GM12878 (cell line): Measurements from ENCODE around the gene CCDC182. TPM values are rescaled to one million over a fixed set of nuclear protein-coding genes. Genes with fewer than 3 reads are reported as not detected.

Experiments used
- ATAC-seq: fragments of 200-7000 bp; cut with Tn5 transposase; 3 replicates; pipeline ENCODE4 v1.9.1; 2020; ENCODE audit warnings: mild to moderate bottlenecking, moderate library complexity
- BruUV-seq: library from RNA; stranded (reverse); fragments of 400-500 nt; replicated peaks from 2 replicates; lab custom pipeline; 2021; lab: Mats Ljungman, UMichigan
- CTCF ChIA-PET: fragments of 300-600 bp; sonication (Branson Sonifier 250); formaldehyde crosslinking; extraction: SDS; loops from one replicate; lab custom pipeline; 2021; ENCODE audit warnings: inconsistent platforms; lab: Yijun Ruan, JAX
- POLR2A ChIA-PET: fragments of 350-600 bp; formaldehyde crosslinking; extraction: SDS; loops from one replicate; lab custom pipeline; 2021; ENCODE audit warnings: inconsistent platforms; lab: Charles Lee
- RAD21 ChIA-PET: fragments of 300-600 bp; sonication (Branson Sonifier 250); formaldehyde crosslinking; loops from one replicate; lab custom pipeline; 2023; ENCODE audit warnings: antibody characterized with exemption; ENCODE audit not compliant: unreplicated experiment; lab: Charles Lee
- SMC1A ChIA-PET: fragments of 300-600 bp; sonication (Branson Sonifier 250); formaldehyde crosslinking; loops from one replicate; lab custom pipeline; 2023; ENCODE audit not compliant: unreplicated experiment, uncharacterized antibody; lab: Charles Lee
- DNase-seq: peaks from one replicate; pipeline ENCODE4 v3.0.0-alpha.2; 2011; ENCODE audit warnings: low read depth, low spot score
- FAIRE-seq: peaks from 3 replicates; lab custom pipeline; 2011; peaks lifted over from hg19 to GRCh38; lab: Jason Lieb, UNC
- H2AFZ ChIP-seq: 2 replicates; pipeline ENCODE4 v1.6.0; 2011; ENCODE audit warnings: low read depth, low read length, control low read depth; ENCODE audit not compliant: control insufficient read depth
- H3K27ac ChIP-seq: 2 replicates; pipeline ENCODE4 v1.5.1; 2011; ENCODE audit warnings: control low read depth; ENCODE audit not compliant: control insufficient read depth, insufficient read depth
- H3K27me3 ChIP-seq, 2 experiments: replicated peaks in 1 of 2; 2 replicates each; pipeline versions ENCODE4 v1.6.0 to v1.6.1; 2011; ENCODE audit warnings: low read length in 1 of 2; ENCODE audit not compliant: control insufficient read depth in 2 of 2, insufficient read depth in 2 of 2
- H3K36me3 ChIP-seq, 2 experiments: 2 replicates each; pipeline ENCODE4 v1.5.1; 2011; ENCODE audit warnings: low read length in 1 of 2; ENCODE audit not compliant: control insufficient read depth in 2 of 2, insufficient read depth in 2 of 2
- H3K4me1 ChIP-seq: 2 replicates; pipeline ENCODE4 v1.6.1; 2011; ENCODE audit warnings: mild to moderate bottlenecking, low read length, moderate library complexity, mixed read lengths; ENCODE audit not compliant: control insufficient read depth, insufficient read depth
- H3K4me2 ChIP-seq: 2 replicates; pipeline ENCODE4 v1.6.0; 2011; ENCODE audit warnings: control low read depth; ENCODE audit not compliant: control insufficient read depth, insufficient read depth
- H3K4me3 ChIP-seq: fragments of 200-600 bp; sonication (generic); 2 replicates; pipeline ENCODE4 v1.5.1; 2016
- H3K79me2 ChIP-seq: 2 replicates; pipeline ENCODE4 v1.6.0; 2011; ENCODE audit warnings: low read length; ENCODE audit not compliant: control insufficient read depth, insufficient read depth
- H3K9ac ChIP-seq: 2 replicates; pipeline ENCODE4 v1.8.0; 2011; ENCODE audit warnings: low read length, control low read depth, mixed read lengths; ENCODE audit not compliant: control insufficient read depth, insufficient read depth
- H3K9me3 ChIP-seq: replicated peaks from 3 replicates; pipeline ENCODE4 v1.5.1; 2011; ENCODE audit warnings: mild to moderate bottlenecking, low read length; ENCODE audit not compliant: control insufficient read depth, insufficient read depth
- H4K20me1 ChIP-seq: 2 replicates; pipeline ENCODE4 v1.6.0; 2011; ENCODE audit not compliant: control insufficient read depth, insufficient read depth
- CBFB ChIP-seq: IDR thresholded peaks from 2 replicates; pipeline ENCODE4 v1.6.1; 2016; ENCODE audit warnings: antibody characterized with exemption, low read depth
- CHD2 ChIP-seq: IDR thresholded peaks from 2 replicates; pipeline ENCODE4 v1.6.1; 2011; ENCODE audit warnings: low read depth, low read length, improper control_type of control experiment, borderline replicate concordance
- DPF2 ChIP-seq: fragments of 450-650 bp; IDR thresholded peaks from 2 replicates; pipeline ENCODE4 v1.6.1; 2017; ENCODE audit warnings: mild to moderate bottlenecking
- EGR1 ChIP-seq, 2 experiments: IDR thresholded peaks; 1 replicate in 1 of 2; 2 replicates in 1 of 2; pipeline ENCODE4 v1.6.1; 2011 to 2012; ENCODE audit warnings: low read depth in 2 of 2, low read length in 2 of 2, borderline replicate concordance in 1 of 2, mild to moderate bottlenecking in 1 of 2, moderate library complexity in 1 of 2
- NR2F1 ChIP-seq: fragments of 450-650 bp; conservative IDR thresholded peaks from 2 replicates; pipeline ENCODE4 v1.6.1; 2017; ENCODE audit warnings: mild to moderate bottlenecking
- POLR2AphosphoS2 ChIP-seq: IDR thresholded peaks from 2 replicates; pipeline ENCODE4 v1.6.1; 2011; ENCODE audit warnings: low read depth, mild to moderate bottlenecking, low read length, improper control_type of control experiment, moderate library complexity
- RAD51 ChIP-seq: fragments of 450-650 bp; IDR thresholded peaks from 2 replicates; pipeline ENCODE4 v1.6.1; 2016; ENCODE audit warnings: moderate library complexity, mild to moderate bottlenecking, inconsistent platforms
- RFX5 ChIP-seq: IDR thresholded peaks from 2 replicates; pipeline ENCODE4 v1.6.1; 2011; ENCODE audit warnings: low read depth, low read length, improper control_type of control experiment
- SMAD1 ChIP-seq: fragments of 450-650 bp; IDR thresholded peaks from 2 replicates; pipeline ENCODE4 v1.6.1; 2018; ENCODE audit warnings: mild to moderate bottlenecking, low read depth; ENCODE audit not compliant: partially characterized antibody
- SREBF1 ChIP-seq: IDR thresholded peaks from 2 replicates; pipeline ENCODE4 v1.6.1; 2012; ENCODE audit warnings: mild to moderate bottlenecking, low read length
- STAT1 ChIP-seq: fragments of 450-650 bp; conservative IDR thresholded peaks from 2 replicates; pipeline ENCODE4 v1.6.1; 2014; ENCODE audit warnings: antibody characterized with exemption, mild to moderate bottlenecking
- TBL1XR1 ChIP-seq: IDR thresholded peaks from 2 replicates; pipeline ENCODE4 v1.6.1; 2012; ENCODE audit warnings: low read depth, low read length, improper control_type of control experiment
- TCF7 ChIP-seq: IDR thresholded peaks from 2 replicates; pipeline ENCODE4 v1.6.1; 2014; ENCODE audit warnings: antibody characterized with exemption, borderline replicate concordance
- ZNF207 ChIP-seq: fragments of 450-650 bp; IDR thresholded peaks from 2 replicates; pipeline ENCODE4 v1.6.1; 2014; ENCODE audit warnings: antibody characterized with exemption, mild to moderate bottlenecking, borderline replicate concordance
- WGBS: methylation state at CpG from one replicate; pipeline ENCODE4 v1.1.6; 2016; ENCODE audit warnings: low lambda C conversion rate; ENCODE audit not compliant: insufficient replicate concordance, insufficient coverage; ENCODE audit errors: missing lambda C conversion rate; 5-methylcytosine and 5-hydroxymethylcytosine counted together
- in situ Hi-C: fragments of 300-500 bp; cut with MboI; formaldehyde crosslinking; loops from 9 replicates; pipeline ENCODE4 v1.14.3; 2018; ENCODE audit warnings: mixed read lengths
- intact Hi-C: fragments of 100-400 bp; cut with micrococcal nuclease; formaldehyde crosslinking; loops from one replicate; pipeline ENCODE4 v1.14.2; 2022; ENCODE audit not compliant: unreplicated experiment
- polyA plus RNA-seq, 11 experiments: library from polyadenylated mRNA; depleted of rRNA in 4 of 11; unstranded in 6 of 11; stranded (reverse) in 5 of 11; fragments of >200 nt; fragmentation: Nextera tagmentation in 4 of 11; fragmentation: Illumina TruSeq in 1 of 11; extraction: Ambion mirVana in 4 of 11; extraction: Trizol in 1 of 11; gene quantifications; 1 replicate in 1 of 11; 2 replicates in 10 of 11; pipeline versions ENCODE4 v1.2.1 to v1.2.3, GENCODE V29; 2011 to 2016; ENCODE audit warnings: inconsistent platforms in 2 of 11, missing spikeins in 2 of 11, low read depth in 1 of 11
- total RNA-seq, 4 experiments: library from RNA; depleted of rRNA in 3 of 4; stranded (reverse); fragments of >200 nt in 3 of 4; fragmentation: Illumina TruSeq in 1 of 4; extraction: Trizol in 1 of 4; gene quantifications; 2 replicates each; pipeline versions ENCODE4 v1.2.1 to v1.2.3, GENCODE V29; 2013 to 2021
- TF ChIP-seq, protein P1 (sequence below): IDR thresholded peaks from 2 replicates; pipeline ENCODE4 v1.6.1; 2012; ENCODE audit warnings: low read depth, low read length, improper control_type of control experiment
- TF ChIP-seq, protein P2 (sequence below): IDR thresholded peaks from 2 replicates; pipeline ENCODE4 v1.6.1; 2011; ENCODE audit warnings: borderline replicate concordance, low read depth, mild to moderate bottlenecking, moderate library complexity, low read length; ENCODE audit not compliant: insufficient read depth, poor library complexity, severe bottlenecking
- TF ChIP-seq, protein P3 (sequence below): IDR thresholded peaks from 2 replicates; pipeline ENCODE4 v1.6.1; 2012; ENCODE audit warnings: low read depth, low read length, improper control_type of control experiment

CCDC182 gene
- total and polyA plus RNA-seq, 10 of the 15 experiments (the other 5 are each of a cell fraction or from before 2014, with no cell fraction given): not detected

DNA sequence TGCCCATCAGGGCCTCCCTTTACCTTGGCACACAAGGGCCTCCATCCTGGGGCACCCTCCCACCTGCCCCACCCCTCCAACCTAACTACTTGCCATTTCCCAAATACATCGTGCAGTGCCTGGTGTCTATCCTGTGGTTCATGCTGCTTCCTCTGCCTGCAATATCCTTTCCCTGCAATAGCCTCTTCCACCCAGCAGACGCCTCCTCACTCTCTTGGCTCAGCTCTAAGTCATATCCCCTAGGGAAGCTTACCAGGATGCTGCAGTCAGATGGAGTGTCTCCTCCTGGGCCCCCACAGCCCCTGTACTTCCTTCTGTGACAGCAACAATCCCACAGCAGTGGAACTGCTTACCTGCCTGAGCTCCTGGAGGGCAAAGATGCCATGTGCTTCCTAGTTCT, 36.7 kb downstream of the CCDC182 start:
- Histone ChIP-seq H3K9ac (no peak overlapping the region), H3K79me2 (no peaks in the 10 kb centered on the region), H3K4me1 (no peaks in the 10 kb centered on the region), H3K4me2 (no peak overlapping the region), H3K27ac (no peak overlapping the region), H3K27me3 (peaks cover 0 to 1% of the 10 kb centered on the region in 2 experiments; a peak in 2 of 4 replicates), H3K4me3 (no peak overlapping the region), H4K20me1 (no peaks in the 10 kb centered on the region), H3K9me3 (peaks cover 4% of the 10 kb centered on the region; the same call in 2 of the 3 replicates), H3K36me3 (no peaks in the 10 kb centered on the region), H2AFZ (no peak overlapping the region)
- POLR2A ChIA-PET: no interaction called here
- WGBS: 29% methylated on average over 2 of the region's 2 CpGs
- FAIRE-seq (no peak), DNase-seq (no peak), ATAC-seq (no peak)
- no TSS peak for BruUV-seq
- TF ChIP-seq RAD51: no peak
- SMC1A ChIA-PET: no interaction called here
- RAD21 ChIA-PET: no interaction called here
- intact Hi-C loops (no loop called here), in situ Hi-C loops (no loop called here)
- CTCF ChIA-PET: interaction anchor here (1.7 kb wide), 1 partner anchor 75 kb away, joined by 3 read pairs; no protein-coding TSS in a partner anchor

DNA sequence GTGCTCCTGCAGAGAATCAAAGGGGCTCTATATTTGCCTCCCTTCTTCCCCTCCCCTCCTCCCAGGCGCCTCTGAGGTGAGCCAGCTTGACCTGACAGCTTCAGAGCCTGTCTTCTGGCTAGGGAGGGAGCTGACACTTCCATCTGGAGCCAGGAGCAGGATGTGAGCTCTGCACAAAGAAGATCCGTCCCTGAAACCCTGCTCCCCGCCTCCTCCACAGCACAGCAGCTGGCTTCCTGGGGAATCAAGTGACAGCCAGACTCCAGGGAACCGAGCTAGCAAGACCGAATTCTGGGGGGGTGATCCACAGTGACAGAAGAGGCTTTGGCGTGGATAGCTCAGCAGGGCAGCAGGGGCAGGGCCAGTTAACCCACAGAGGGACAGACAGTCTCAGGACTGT, 37.2 kb downstream of the CCDC182 start:
- in situ Hi-C loops (no loop called here), intact Hi-C loops (no loop called here)
- WGBS: 9% methylated on average over 6 of the region's 6 CpGs
- no peak overlapping the region for H2AFZ ChIP-seq
- H4K20me1 ChIP-seq: no peaks in the 10 kb centered on the region
- FAIRE-seq (no peak), ATAC-seq (no peak), DNase-seq (no peak)
- RAD21 ChIA-PET: no interaction called here
- no peak overlapping the region for H3K27ac ChIP-seq
- no peaks in the 10 kb centered on the region for H3K36me3 ChIP-seq
- H3K9ac ChIP-seq: no peak overlapping the region
- no peaks in the 10 kb centered on the region for H3K79me2 ChIP-seq
- no peak overlapping the region for H3K4me3 ChIP-seq
- CTCF ChIA-PET: interaction anchor here (1.7 kb wide), 1 partner anchor 76 kb away, joined by 3 read pairs; no protein-coding TSS in a partner anchor
- BruUV-seq: no TSS peak
- H3K27me3 ChIP-seq: peaks cover 0 to 1% of the 10 kb centered on the region in 2 experiments; a peak in 2 of 4 replicates
- SMC1A ChIA-PET: no interaction called here
- POLR2A ChIA-PET: no interaction called here
- peaks cover 4% of the 10 kb centered on the region; the same call in 2 of the 3 replicates for H3K9me3 ChIP-seq
- no peaks in the 10 kb centered on the region for H3K4me1 ChIP-seq
- H3K4me2 ChIP-seq: no peak overlapping the region
- TF ChIP-seq, protein P1, sequence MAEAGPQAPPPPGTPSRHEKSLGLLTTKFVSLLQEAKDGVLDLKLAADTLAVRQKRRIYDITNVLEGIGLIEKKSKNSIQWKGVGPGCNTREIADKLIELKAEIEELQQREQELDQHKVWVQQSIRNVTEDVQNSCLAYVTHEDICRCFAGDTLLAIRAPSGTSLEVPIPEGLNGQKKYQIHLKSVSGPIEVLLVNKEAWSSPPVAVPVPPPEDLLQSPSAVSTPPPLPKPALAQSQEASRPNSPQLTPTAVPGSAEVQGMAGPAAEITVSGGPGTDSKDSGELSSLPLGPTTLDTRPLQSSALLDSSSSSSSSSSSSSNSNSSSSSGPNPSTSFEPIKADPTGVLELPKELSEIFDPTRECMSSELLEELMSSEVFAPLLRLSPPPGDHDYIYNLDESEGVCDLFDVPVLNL: no peak
- TF ChIP-seq POLR2AphosphoS2 (no peak), CHD2 (no peak), CBFB (no peak), TBL1XR1 (no peak), TCF7 (no peak), SREBF1 (no peak), EGR1 (IDR thresholded peaks at IDR 0.05; ENCODE audit: borderline replicate concordance in 1 of 2, low read depth in 2 of 2, low read length in 2 of 2) (no peak), DPF2 (no peak), SMAD1 (no peak), STAT1 (no peak), ZNF207 (no peak), RFX5 (no peak), NR2F1 (no peak)
- TF ChIP-seq, protein P2, sequence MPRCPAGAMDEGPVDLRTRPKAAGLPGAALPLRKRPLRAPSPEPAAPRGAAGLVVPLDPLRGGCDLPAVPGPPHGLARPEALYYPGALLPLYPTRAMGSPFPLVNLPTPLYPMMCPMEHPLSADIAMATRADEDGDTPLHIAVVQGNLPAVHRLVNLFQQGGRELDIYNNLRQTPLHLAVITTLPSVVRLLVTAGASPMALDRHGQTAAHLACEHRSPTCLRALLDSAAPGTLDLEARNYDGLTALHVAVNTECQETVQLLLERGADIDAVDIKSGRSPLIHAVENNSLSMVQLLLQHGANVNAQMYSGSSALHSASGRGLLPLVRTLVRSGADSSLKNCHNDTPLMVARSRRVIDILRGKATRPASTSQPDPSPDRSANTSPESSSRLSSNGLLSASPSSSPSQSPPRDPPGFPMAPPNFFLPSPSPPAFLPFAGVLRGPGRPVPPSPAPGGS: no peak
- TF ChIP-seq, protein P3, sequence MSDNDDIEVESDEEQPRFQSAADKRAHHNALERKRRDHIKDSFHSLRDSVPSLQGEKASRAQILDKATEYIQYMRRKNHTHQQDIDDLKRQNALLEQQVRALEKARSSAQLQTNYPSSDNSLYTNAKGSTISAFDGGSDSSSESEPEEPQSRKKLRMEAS: no peak
